Calu3 (cell line): ENCODE results near the gene DMRTC2. TPM values are rescaled to one million over a fixed set of nuclear protein-coding genes. Genes with fewer than 3 reads are reported as not detected.
"Not testable (repeated sequence)": the region's sequence is repeated elsewhere in the genome, so short reads cannot be mapped to it uniquely, and the experiment has no call there.

Source experiments
- BruUV-seq: library from RNA; stranded (reverse); fragments of 400-500 nt; replicated peaks from 2 replicates; lab custom pipeline; 2021; lab: Mats Ljungman, UMichigan
- CTCF ChIA-PET: fragments of 300-600 bp; sonication (Branson Sonifier 250); formaldehyde crosslinking; loops from one replicate; lab custom pipeline; 2022; ENCODE audit warnings: antibody characterized with exemption; lab: Charles Lee
- DNase-seq: peaks from one replicate; pipeline ENCODE4 v3.0.0; 2022
- H3K27ac Mint-ChIP-seq: one replicate; pipeline ENCODE4 v1.8.0; 2022; ENCODE audit warnings: mixed read lengths; ENCODE audit not compliant: unreplicated experiment
- H3K27me3 Mint-ChIP-seq: one replicate; pipeline ENCODE4 v1.8.0; 2022; ENCODE audit warnings: mixed read lengths; ENCODE audit not compliant: unreplicated experiment
- H3K36me3 Mint-ChIP-seq: one replicate; pipeline ENCODE4 v1.8.0; 2022; ENCODE audit warnings: mild to moderate bottlenecking, moderate library complexity, mixed read lengths; ENCODE audit not compliant: insufficient read depth, unreplicated experiment
- H3K4me1 Mint-ChIP-seq: one replicate; pipeline ENCODE4 v1.8.0; 2022; ENCODE audit warnings: mild to moderate bottlenecking, low read depth, mixed read lengths; ENCODE audit not compliant: unreplicated experiment
- H3K4me3 Mint-ChIP-seq: one replicate; pipeline ENCODE4 v1.8.0; 2022; ENCODE audit warnings: mild to moderate bottlenecking, low read depth, moderate library complexity, mixed read lengths; ENCODE audit not compliant: unreplicated experiment
- H3K9me3 Mint-ChIP-seq: one replicate; pipeline ENCODE4 v1.8.0; 2022; ENCODE audit warnings: low read depth, mixed read lengths; ENCODE audit not compliant: unreplicated experiment
- CTCF ChIP-seq: fragments of 200-600 bp; IDR thresholded peaks from one replicate; pipeline ENCODE4 v1.8.0; 2022; ENCODE audit warnings: antibody characterized with exemption; ENCODE audit not compliant: unreplicated experiment
- intact Hi-C: fragments of 100-400 bp; cut with micrococcal nuclease; formaldehyde crosslinking; loops from one replicate; pipeline ENCODE4 v1.10.0; 2022; ENCODE audit not compliant: unreplicated experiment
- total RNA-seq: library from RNA; stranded (reverse); gene quantifications from 2 replicates; pipeline ENCODE4 v1.2.3, GENCODE V29; 2022

Gene DMRTC2
- total RNA-seq, 1 experiment from 2014 or later, result not detected

GRCh38 chr19:41872775-41873647 lies 28.2 kb downstream of the DMRTC2 start:
- H3K36me3 Mint-ChIP-seq, result peaks cover 56% of the 10 kb centered on the region
- TF ChIP-seq CTCF, result peak; percentile 85
- DNase-seq, result peak; percentile 92
- BruUV-seq, result TSS peak; percentile 19
- CTCF ChIA-PET, result interaction anchor here (0.6 to 1.7 kb wide), 13 partner anchors 11 to 476 kb away, joined by 3 to 16 read pairs (median 8); partner anchors contain the start of genes ARHGEF1, ERFL, RABAC1 and RPS19
- H3K27me3 Mint-ChIP-seq, result no peaks in the 10 kb centered on the region
- peak overlapping the region; percentile 78 for H3K27ac Mint-ChIP-seq
- H3K4me1 Mint-ChIP-seq, result peaks cover 22% of the 10 kb centered on the region
- H3K9me3 Mint-ChIP-seq, result no peaks in the 10 kb centered on the region
- intact Hi-C loops, result loop anchor here (1.0 to 2.0 kb wide), 3 partner anchors 62 to 84 kb away; no protein-coding TSS in a partner anchor
- H3K4me3 Mint-ChIP-seq, result no peak overlapping the region

GRCh38 chr19:41875973-41876372 lies 31.1 kb downstream of the DMRTC2 start:
- DNase-seq, H3K27me3 Mint-ChIP-seq, H3K9me3 Mint-ChIP-seq, BruUV-seq, H3K4me3 Mint-ChIP-seq, intact Hi-C loops, H3K27ac Mint-ChIP-seq: not testable (repeated sequence)
- Mint-ChIP-seq H3K4me1 (peaks cover 10% of the 10 kb centered on the region), H3K36me3 (peaks cover 28% of the 10 kb centered on the region)
- CTCF ChIA-PET, result interaction anchor here (0.7 to 1.8 kb wide), 3 partner anchors 35 to 159 kb away, joined by 4 to 6 read pairs (median 4); no protein-coding TSS in a partner anchor

GRCh38 chr19:41876847-41877832 lies 32.3 kb downstream of the DMRTC2 start, which contains the start of gene CD79A:
CD79A (plus strand) TSS chr19:41877279; CDS start chr19:41877305, 26 bp downstream.
- Mint-ChIP-seq H3K27me3 (peaks cover 6% of the 10 kb centered on the region), H3K36me3 (peaks cover 17% of the 10 kb centered on the region), H3K27ac (no peak within 1 kb of the TSS), H3K4me1 (peaks cover 13% of the 10 kb centered on the region), H3K4me3 (no peak within 1 kb of the TSS), H3K9me3 (no peaks in the 10 kb centered on the region)
- no TSS peak for BruUV-seq
- CTCF ChIA-PET, result interaction anchor here (1.8 kb wide), 1 partner anchor 158 kb away, joined by 4 read pairs; no protein-coding TSS in a partner anchor
- no peak for DNase-seq
- intact Hi-C loops, result no loop called here
- TF ChIP-seq CTCF, result no peak

GRCh38 chr19:41877916-41878905 lies 33.4 kb downstream of the DMRTC2 start:
- Mint-ChIP-seq H3K9me3 (no peaks in the 10 kb centered on the region), H3K4me1 (peaks cover 15% of the 10 kb centered on the region), H3K4me3 (no peak overlapping the region), H3K27ac (no peak overlapping the region), H3K27me3 (peaks cover 16% of the 10 kb centered on the region), H3K36me3 (peaks cover 17% of the 10 kb centered on the region)
- CTCF ChIA-PET, result no interaction called here
- no peak for TF ChIP-seq CTCF
- intact Hi-C loops, result no loop called here
- no peak for DNase-seq
- no TSS peak for BruUV-seq
